A673 (cell line): Measurements from ENCODE around the gene HS3ST6. TPM values are rescaled to one million over a fixed set of nuclear protein-coding genes. Genes with fewer than 3 reads are reported as not detected.
A peak's percentile ranks its signal among the peaks of the same experiment; 100 is the strongest.
"Not testable (repeated sequence)": the region's sequence is repeated elsewhere in the genome, so short reads cannot be mapped to it uniquely, and the experiment has no call there.

Experiments
- BruUV-seq: library from RNA; stranded (reverse); fragments of 400-500 nt; replicated peaks from 2 replicates; lab custom pipeline; 2021; lab: Mats Ljungman, UMichigan
- CTCF ChIA-PET: fragments of 300-600 bp; sonication (Branson Sonifier 250); formaldehyde crosslinking; loops from one replicate; lab custom pipeline; 2022; ENCODE audit warnings: antibody characterized with exemption; lab: Charles Lee
- POLR2A ChIA-PET: fragments of 300-600 bp; sonication (Branson Sonifier 250); formaldehyde crosslinking; loops from one replicate; lab custom pipeline; 2022; ENCODE audit warnings: antibody characterized with exemption; ENCODE audit not compliant: low non-redundant PET; lab: Charles Lee
- DNase-seq: peaks from one replicate; pipeline ENCODE4 v3.0.0-alpha.2; 2015; ENCODE audit warnings: low spot score
- H3K27ac ChIP-seq: fragments of 200-600 bp; sonication (generic); 2 replicates; pipeline ENCODE4 v1.5.1; 2016; ENCODE audit warnings: mixed run types, low read depth, mild to moderate bottlenecking, mixed read lengths, antibody characterized with exemption, low read length; ENCODE audit not compliant: poor library complexity, severe bottlenecking
- H3K27me3 ChIP-seq: fragments of 200-600 bp; sonication (generic); replicated peaks from 2 replicates; pipeline ENCODE4 v1.6.1; 2017; ENCODE audit warnings: mixed run types, low read depth, mild to moderate bottlenecking, mixed read lengths, antibody characterized with exemption, low read length; ENCODE audit not compliant: insufficient read depth, poor library complexity
- H3K36me3 ChIP-seq: fragments of 200-600 bp; sonication (generic); 2 replicates; pipeline ENCODE4 v1.6.1; 2016; ENCODE audit warnings: mixed run types, mild to moderate bottlenecking, mixed read lengths, antibody characterized with exemption, low read length; ENCODE audit not compliant: insufficient read depth, poor library complexity, severe bottlenecking
- H3K4me1 ChIP-seq: fragments of 200-600 bp; sonication (generic); 2 replicates; pipeline ENCODE4 v1.6.1; 2017; ENCODE audit warnings: mixed run types, mild to moderate bottlenecking, mixed read lengths, antibody characterized with exemption, low read length; ENCODE audit not compliant: insufficient read depth, poor library complexity, severe bottlenecking
- H3K4me3 ChIP-seq: fragments of 200-600 bp; sonication (generic); 2 replicates; pipeline ENCODE4 v1.5.1; 2016; ENCODE audit warnings: low read depth, mixed run types, mild to moderate bottlenecking, mixed read lengths, low read length; ENCODE audit not compliant: poor library complexity, severe bottlenecking
- H3K9me3 ChIP-seq: fragments of 200-600 bp; sonication (generic); 2 replicates; pipeline ENCODE4 v1.6.1; 2016; ENCODE audit warnings: mixed run types, low read depth, mild to moderate bottlenecking, mixed read lengths, antibody characterized with exemption, low read length; ENCODE audit not compliant: poor library complexity, severe bottlenecking
- CTCF ChIP-seq: fragments of 300-800, 200-600 bp; sonication (generic); conservative IDR thresholded peaks from 2 replicates; pipeline ENCODE4 v1.5.1; 2017; ENCODE audit warnings: low read depth, mild to moderate bottlenecking, antibody characterized with exemption, low read length, moderate library complexity, mixed read lengths
- EZH2 ChIP-seq: fragments of 200-600 bp; sonication (generic); IDR thresholded peaks from 2 replicates; pipeline ENCODE4 v1.6.1; 2017; ENCODE audit warnings: borderline replicate concordance, low read depth, mild to moderate bottlenecking, mixed read lengths, antibody characterized with exemption, low read length; ENCODE audit not compliant: poor library complexity, severe bottlenecking
- intact Hi-C: fragments of 100-400 bp; cut with micrococcal nuclease; formaldehyde crosslinking; loops from one replicate; pipeline ENCODE4 v1.10.0; 2022; ENCODE audit not compliant: unreplicated experiment
- total RNA-seq: library from RNA; stranded (reverse); gene quantifications from 2 replicates; pipeline ENCODE4 v1.2.3, GENCODE V29; 2021

HS3ST6 gene
- total RNA-seq, 1 experiment from 2014 or later, result not detected

GRCh38 chr16:1941162-1942046, 23.2 kb upstream of the HS3ST6 start:
- CTCF ChIA-PET, result interaction anchor here (0.6 kb wide), 1 partner anchor 14 kb away, joined by 3 read pairs; no protein-coding TSS in a partner anchor

GRCh38 chr16:1940273-1941161, 22.3 kb upstream of the HS3ST6 start:
- Histone ChIP-seq H3K4me1 (peaks cover 18% of the 10 kb centered on the region), H3K27ac (no peak overlapping the region), H3K27me3 (no peaks in the 10 kb centered on the region), H3K4me3 (no peak overlapping the region), H3K36me3 (no peaks in the 10 kb centered on the region), H3K9me3 (no peaks in the 10 kb centered on the region)
- CTCF ChIA-PET, result interaction anchor here (0.6 kb wide), 1 partner anchor 15 kb away, joined by 3 read pairs; no protein-coding TSS in a partner anchor
- no peak for DNase-seq
- TF ChIP-seq CTCF (no peak), EZH2 (no peak)
- POLR2A ChIA-PET, result no interaction called here
- BruUV-seq, result no TSS peak
- intact Hi-C loops, result no loop called here

More at GRCh38 chr16:1941162-1942046, 23.2 kb upstream of the HS3ST6 start:
- TF ChIP-seq CTCF (no peak), EZH2 (no peak)
- H3K27me3 ChIP-seq, result no peaks in the 10 kb centered on the region
- intact Hi-C loops, result no loop called here
- peaks cover 18% of the 10 kb centered on the region for H3K4me1 ChIP-seq
- POLR2A ChIA-PET, result no interaction called here
- BruUV-seq, result no TSS peak
- peak overlapping the region; percentile 33 for H3K27ac ChIP-seq
- H3K36me3 ChIP-seq, result no peaks in the 10 kb centered on the region
- H3K9me3 ChIP-seq, result no peaks in the 10 kb centered on the region
- no peak overlapping the region for H3K4me3 ChIP-seq
- DNase-seq, result no peak

GRCh38 chr16:1939833-1940232, 21.6 kb upstream of the HS3ST6 start:
- POLR2A ChIA-PET, H3K27me3 ChIP-seq, H3K9me3 ChIP-seq, DNase-seq, H3K36me3 ChIP-seq, intact Hi-C loops, BruUV-seq, CTCF ChIA-PET, H3K4me3 ChIP-seq, H3K27ac ChIP-seq: not testable (repeated sequence)
- H3K4me1 ChIP-seq, result peaks cover 18% of the 10 kb centered on the region
